ENCODE data around the gene SAMD15. TPM values are rescaled to one million over a fixed set of nuclear protein-coding genes. Genes with fewer than 3 reads are reported as not detected.

The SAMD15 gene
- total RNA-seq, 1 experiment from 2014 or later: 1.2 TPM

DNA sequence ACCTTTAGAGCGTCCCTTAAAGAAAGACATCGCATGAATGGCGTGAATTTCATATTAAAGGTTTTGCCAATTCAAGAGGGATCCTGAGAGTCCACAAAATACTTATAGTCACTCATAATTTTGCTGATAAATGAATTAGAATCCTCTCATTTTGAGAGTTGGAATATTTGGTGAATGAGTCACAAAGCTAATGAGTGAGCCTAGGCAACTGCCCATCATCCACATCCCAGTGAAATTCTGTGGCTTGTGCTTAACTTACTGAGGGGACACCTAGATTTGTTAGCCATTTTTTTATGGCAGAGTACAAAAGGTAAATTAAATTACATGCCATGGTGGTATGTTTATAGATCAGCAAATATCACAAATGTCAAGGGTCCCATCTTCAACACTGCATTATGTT lies 58.9 kb downstream of the SAMD15 start:
- H3K9ac ChIP-seq (ENCODE audit: low read length): no peak overlapping the region
- no peaks in the 10 kb centered on the region for H3F3A ChIP-seq (ENCODE audit: low read length, unreplicated experiment)
- H3K4me3 ChIP-seq (ENCODE audit: low read length): no peak overlapping the region
- ATAC-seq: peak; percentile 62; the same call in 1 of the 2 replicates
- H3K9me3 ChIP-seq (ENCODE audit: low read length): no peaks in the 10 kb centered on the region
- peaks cover 27% of the 10 kb centered on the region; the same call in 1 of the 2 replicates for H3K36me3 ChIP-seq (ENCODE audit: low read depth, low read length)
- H3K4me2 ChIP-seq (ENCODE audit: low read length): no peak overlapping the region
- no peaks in the 10 kb centered on the region for H3K9me2 ChIP-seq (replicated peaks; ENCODE audit: low read length)
- H2AFZ ChIP-seq (ENCODE audit: low read length): no peak overlapping the region
- TF ChIP-seq, protein P1, sequence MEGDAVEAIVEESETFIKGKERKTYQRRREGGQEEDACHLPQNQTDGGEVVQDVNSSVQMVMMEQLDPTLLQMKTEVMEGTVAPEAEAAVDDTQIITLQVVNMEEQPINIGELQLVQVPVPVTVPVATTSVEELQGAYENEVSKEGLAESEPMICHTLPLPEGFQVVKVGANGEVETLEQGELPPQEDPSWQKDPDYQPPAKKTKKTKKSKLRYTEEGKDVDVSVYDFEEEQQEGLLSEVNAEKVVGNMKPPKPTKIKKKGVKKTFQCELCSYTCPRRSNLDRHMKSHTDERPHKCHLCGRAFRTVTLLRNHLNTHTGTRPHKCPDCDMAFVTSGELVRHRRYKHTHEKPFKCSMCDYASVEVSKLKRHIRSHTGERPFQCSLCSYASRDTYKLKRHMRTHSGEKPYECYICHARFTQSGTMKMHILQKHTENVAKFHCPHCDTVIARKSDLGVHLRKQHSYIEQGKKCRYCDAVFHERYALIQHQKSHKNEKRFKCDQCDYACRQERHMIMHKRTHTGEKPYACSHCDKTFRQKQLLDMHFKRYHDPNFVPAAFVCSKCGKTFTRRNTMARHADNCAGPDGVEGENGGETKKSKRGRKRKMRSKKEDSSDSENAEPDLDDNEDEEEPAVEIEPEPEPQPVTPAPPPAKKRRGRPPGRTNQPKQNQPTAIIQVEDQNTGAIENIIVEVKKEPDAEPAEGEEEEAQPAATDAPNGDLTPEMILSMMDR (conservative IDR thresholded peaks at IDR 0.05; ENCODE audit: low read depth, low read length): no peak
- TF ChIP-seq EZH2phosphoT487 (IDR thresholded peaks at IDR 0.05; ENCODE audit: borderline replicate concordance, low read length) (no peak), EZH2 (IDR thresholded peaks at IDR 0.05; ENCODE audit: low read length, unreplicated experiment) (no peak)
- DNase-seq: peak; percentile 37
- no peaks in the 10 kb centered on the region for H3K79me2 ChIP-seq (ENCODE audit: low read length)
- BruUV-seq (replicated peaks): no TSS peak
- no peaks in the 10 kb centered on the region for H3K4me1 ChIP-seq (ENCODE audit: insufficient read depth, low read length)
- H3K27ac ChIP-seq (ENCODE audit: low read length): no peak overlapping the region
- no peaks in the 10 kb centered on the region for H4K20me1 ChIP-seq (ENCODE audit: low read length)
- CTCF ChIA-PET: interaction anchor here (0.7 kb wide), 1 partner anchor 213 kb away, joined by 4 read pairs; no protein-coding TSS in a partner anchor
- intact Hi-C loops (cut with micrococcal nuclease): no loop called here
- no peaks in the 10 kb centered on the region for H3K27me3 ChIP-seq (ENCODE audit: low read length)
- POLR2A ChIA-PET (ENCODE audit: unreplicated experiment): no interaction called here

DNA sequence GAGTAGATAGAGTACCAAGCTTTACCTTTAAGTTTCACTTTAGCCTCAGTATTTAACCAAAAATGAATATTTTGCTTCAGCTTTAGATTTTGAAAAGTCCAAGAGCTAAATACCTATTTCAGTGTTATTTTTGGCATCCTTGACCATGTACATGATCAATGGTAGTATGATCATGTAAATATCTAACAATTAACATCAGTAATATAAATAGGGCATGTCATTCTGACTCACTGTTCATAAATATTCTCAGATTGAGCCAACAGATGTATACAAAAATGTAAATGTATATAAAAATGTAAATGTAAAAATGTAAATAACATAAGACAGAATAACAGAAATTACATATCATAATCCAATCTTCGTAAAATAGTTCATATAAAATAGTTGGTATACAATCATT lies 61.4 kb downstream of the SAMD15 start:
- no TSS peak for BruUV-seq (replicated peaks)
- Histone ChIP-seq H3K4me1 (ENCODE audit: insufficient read depth, low read length) (no peaks in the 10 kb centered on the region), H3F3A (ENCODE audit: low read length, unreplicated experiment) (no peaks in the 10 kb centered on the region), H3K4me2 (ENCODE audit: low read length) (no peak overlapping the region), H3K79me2 (ENCODE audit: low read length) (no peaks in the 10 kb centered on the region), H3K27ac (ENCODE audit: low read length) (no peak overlapping the region), H3K9ac (ENCODE audit: low read length) (no peak overlapping the region), H4K20me1 (ENCODE audit: low read length) (no peaks in the 10 kb centered on the region), H3K9me2 (replicated peaks; ENCODE audit: low read length) (no peaks in the 10 kb centered on the region), H3K9me3 (ENCODE audit: low read length) (no peaks in the 10 kb centered on the region), H3K36me3 (ENCODE audit: low read depth, low read length) (peaks cover 38% of the 10 kb centered on the region), H3K4me3 (ENCODE audit: low read length) (no peak overlapping the region), H3K27me3 (ENCODE audit: low read length) (no peaks in the 10 kb centered on the region), H2AFZ (ENCODE audit: low read length) (no peak overlapping the region)
- ATAC-seq: no peak
- TF ChIP-seq EZH2phosphoT487 (IDR thresholded peaks at IDR 0.05; ENCODE audit: borderline replicate concordance, low read length): no peak
- TF ChIP-seq, protein P1 (conservative IDR thresholded peaks at IDR 0.05; ENCODE audit: low read depth, low read length): no peak
- no peak for TF ChIP-seq EZH2 (IDR thresholded peaks at IDR 0.05; ENCODE audit: low read length, unreplicated experiment)
- ChIA-PET POLR2A (ENCODE audit: unreplicated experiment) (interaction anchor here (0.5 kb wide), 1 partner anchor 18 kb away, joined by 4 read pairs; the partner anchor contains the start of gene VIPAS39), CTCF (no interaction called here)
- intact Hi-C loops (cut with micrococcal nuclease): no loop called here
- DNase-seq: no peak

DNA sequence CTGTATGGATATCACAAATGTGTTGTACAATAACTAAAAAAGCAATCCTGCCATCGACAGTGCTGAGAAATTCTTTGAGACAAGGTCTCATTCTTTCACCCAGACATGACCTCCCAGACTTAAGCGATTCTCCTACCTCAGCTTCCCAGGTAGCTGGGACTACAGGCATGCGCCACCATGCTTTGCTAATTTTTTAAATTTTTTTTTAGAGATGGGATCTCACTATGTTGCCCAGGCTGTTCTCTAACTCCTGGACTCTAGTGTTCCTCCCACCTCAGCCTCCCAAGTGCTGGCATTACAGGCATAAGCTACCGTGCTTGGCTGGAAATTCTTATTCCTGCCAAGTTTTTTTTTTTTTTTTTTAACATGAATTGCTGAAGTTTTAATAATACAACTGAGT lies 62.7 kb downstream of the SAMD15 start:
- intact Hi-C loops (cut with micrococcal nuclease): no loop called here
- no peak overlapping the region for H3K4me3 ChIP-seq (ENCODE audit: low read length)
- no peaks in the 10 kb centered on the region for H3K27me3 ChIP-seq (ENCODE audit: low read length)
- H2AFZ ChIP-seq (ENCODE audit: low read length): no peak overlapping the region
- no TSS peak for BruUV-seq (replicated peaks)
- TF ChIP-seq, protein P1 (conservative IDR thresholded peaks at IDR 0.05; ENCODE audit: low read depth, low read length): no peak
- no peak for TF ChIP-seq EZH2 (IDR thresholded peaks at IDR 0.05; ENCODE audit: low read length, unreplicated experiment)
- TF ChIP-seq EZH2phosphoT487 (IDR thresholded peaks at IDR 0.05; ENCODE audit: borderline replicate concordance, low read length): no peak
- no peak overlapping the region for H3K4me2 ChIP-seq (ENCODE audit: low read length)
- CTCF ChIA-PET: no interaction called here
- no peaks in the 10 kb centered on the region for H3K9me3 ChIP-seq (ENCODE audit: low read length)
- H4K20me1 ChIP-seq (ENCODE audit: low read length): no peaks in the 10 kb centered on the region
- no peaks in the 10 kb centered on the region for H3K79me2 ChIP-seq (ENCODE audit: low read length)
- no peak for ATAC-seq
- H3K4me1 ChIP-seq (ENCODE audit: insufficient read depth, low read length): no peaks in the 10 kb centered on the region
- H3K27ac ChIP-seq (ENCODE audit: low read length): no peak overlapping the region
- H3K9ac ChIP-seq (ENCODE audit: low read length): no peak overlapping the region
- POLR2A ChIA-PET (ENCODE audit: unreplicated experiment): no interaction called here
- H3F3A ChIP-seq (ENCODE audit: low read length, unreplicated experiment): no peaks in the 10 kb centered on the region
- DNase-seq: no peak
- H3K9me2 ChIP-seq (replicated peaks; ENCODE audit: low read length): no peaks in the 10 kb centered on the region
- H3K36me3 ChIP-seq (ENCODE audit: low read depth, low read length): peaks cover 30% of the 10 kb centered on the region
